Testis (tissue), 3 donors: Measurements from ENCODE around the gene CRYGS. TPM values are rescaled to one million over a fixed set of nuclear protein-coding genes. Genes with fewer than 3 reads are reported as not detected.

Experiments used
- DNase-seq: peaks from one replicate; pipeline ENCODE4 v3.0.0-alpha.2; 2019
- H3K27ac ChIP-seq, 2 donors: fragments of 200-600 bp; sonication (generic); one replicate each; pipeline ENCODE4 v1.5.1; 2019
- H3K27me3 ChIP-seq: fragments of 200-600 bp; sonication (generic); one replicate; pipeline ENCODE4 v1.5.1; 2019
- H3K36me3 ChIP-seq: fragments of 200-600 bp; sonication (generic); one replicate; pipeline ENCODE4 v1.5.1; 2017; ENCODE audit warnings: low read depth; ENCODE audit errors: missing control alignments
- H3K4me1 ChIP-seq: fragments of 200-600 bp; sonication (generic); one replicate; pipeline ENCODE4 v1.5.1; 2019
- H3K4me3 ChIP-seq, 2 donors: fragments of 200-600 bp; sonication (generic); one replicate each; pipeline ENCODE4 v1.5.1; 2017 to 2019
- H3K9me3 ChIP-seq: fragments of 200-600 bp; sonication (generic); one replicate; pipeline ENCODE4 v1.5.1; 2017
- CTCF ChIP-seq, 3 experiments: fragments of 450-650 bp in 2 of 3; fragments of 200-600 bp in 1 of 3; sonication (generic) in 1 of 3; IDR thresholded peaks; one replicate each; pipeline ENCODE4 v1.5.1; 2016 to 2019; ENCODE audit warnings: antibody characterized with exemption in 3 of 3, mild to moderate bottlenecking in 2 of 3, moderate library complexity in 1 of 3
- POLR2A ChIP-seq: fragments of 450-650 bp; IDR thresholded peaks from one replicate; pipeline ENCODE4 v1.6.1; 2017; ENCODE audit warnings: antibody characterized with exemption, mild to moderate bottlenecking, moderate library complexity
- WGBS, 2 donors: methylation state at CpG; one replicate each; pipeline ENCODE4 v1.1.5; 2018; 5-methylcytosine and 5-hydroxymethylcytosine counted together
- intact Hi-C: fragments of 100-400 bp; cut with DNase I; formaldehyde crosslinking; loops from one replicate; pipeline ENCODE4 v1.15.1; 2023; ENCODE audit warnings: low total_unique reads
- polyA plus RNA-seq: library from polyadenylated mRNA; stranded (reverse); fragments of 350-450 nt; fragmentation: Illumina TruSeq; extraction: RNeasy Lipid Tissue Mini Kit (QIAGEN cat#74804); gene quantifications from one replicate; pipeline ENCODE4 v1.2.3, GENCODE V29; 2014; ENCODE audit warnings: low read depth, low replicate concordance; ENCODE audit not compliant: insufficient read depth
- total RNA-seq, 2 donors: library from RNA; depleted of rRNA; stranded (reverse); fragments of >200 nt; gene quantifications; one replicate each; pipeline ENCODE4 v1.2.3, GENCODE V29; 2016

The CRYGS gene
- total and polyA plus RNA-seq, 3 donors from 2014 or later, result 6.1 to 8.6 (median 6.3) TPM

- DNase-seq, result no peak
- H3K4me1 ChIP-seq, result no peaks in the 10 kb centered on the region
- 87 to 93% methylated on average over 4 of the region's 4 CpGs for WGBS, 2 donors
These were observed 32.9 kb downstream of the CRYGS start for GRCh38 chr3:186511245-186511644.

GRCh38 chr3:186510374-186511079 is 33.7 kb downstream of the CRYGS start:
- DNase-seq, result no peak

More at GRCh38 chr3:186511245-186511644, 32.9 kb downstream of the CRYGS start:
- no peak overlapping the region for H3K27ac ChIP-seq
- no peak overlapping the region for H3K4me3 ChIP-seq
- no peaks in the 10 kb centered on the region for H3K36me3 ChIP-seq
- H3K9me3 ChIP-seq, result no peaks in the 10 kb centered on the region
- H3K27me3 ChIP-seq, result no peaks in the 10 kb centered on the region
- TF ChIP-seq CTCF (IDR thresholded peaks at IDR 0.05), result no peak
- no peak for TF ChIP-seq POLR2A
- intact Hi-C loops, result no loop called here

GRCh38 chr3:186509423-186509822 is 34.8 kb downstream of the CRYGS start:
- 93 to 94% methylated on average over 2 of the region's 2 CpGs for WGBS, 2 donors
- TF ChIP-seq CTCF (IDR thresholded peaks at IDR 0.05) (no peak), POLR2A (no peak)
- Histone ChIP-seq H3K27me3 (no peaks in the 10 kb centered on the region), H3K36me3 (no peaks in the 10 kb centered on the region), H3K27ac (no peak overlapping the region), H3K4me1 (no peaks in the 10 kb centered on the region), H3K9me3 (no peaks in the 10 kb centered on the region), H3K4me3 (no peak overlapping the region)
- intact Hi-C loops, result no loop called here
- no peak for DNase-seq

More at GRCh38 chr3:186510374-186511079, 33.7 kb downstream of the CRYGS start:
- intact Hi-C loops, result no loop called here
- no peaks in the 10 kb centered on the region for H3K4me1 ChIP-seq
- no peaks in the 10 kb centered on the region for H3K9me3 ChIP-seq
- no peak overlapping the region for H3K27ac ChIP-seq
- H3K4me3 ChIP-seq, result no peak overlapping the region
- WGBS, 2 donors, result 72 to 80% methylated on average over 9 of the region's 9 CpGs
- TF ChIP-seq CTCF (IDR thresholded peaks at IDR 0.05), result no peak
- TF ChIP-seq POLR2A, result no peak
- H3K36me3 ChIP-seq, result no peaks in the 10 kb centered on the region
- no peaks in the 10 kb centered on the region for H3K27me3 ChIP-seq

- TF ChIP-seq POLR2A, result no peak
- TF ChIP-seq CTCF (IDR thresholded peaks at IDR 0.05), result no peak
- no peak overlapping the region for H3K27ac ChIP-seq
These were observed 37.3 kb downstream of the CRYGS start for GRCh38 chr3:186506857-186507256.

More at GRCh38 chr3:186506857-186507256, 37.3 kb downstream of the CRYGS start:
- no peak overlapping the region for H3K4me3 ChIP-seq
- H3K9me3 ChIP-seq, result no peaks in the 10 kb centered on the region
- intact Hi-C loops, result no loop called here
- H3K4me1 ChIP-seq, result peaks cover 15% of the 10 kb centered on the region
- DNase-seq, result no peak
- no peaks in the 10 kb centered on the region for H3K36me3 ChIP-seq
- no peaks in the 10 kb centered on the region for H3K27me3 ChIP-seq
- WGBS, 2 donors, result 64 to 87% methylated on average over 2 of the region's 2 CpGs
